ENCODE data around the gene LY6G5C.

The LY6G5C gene

DNA sequence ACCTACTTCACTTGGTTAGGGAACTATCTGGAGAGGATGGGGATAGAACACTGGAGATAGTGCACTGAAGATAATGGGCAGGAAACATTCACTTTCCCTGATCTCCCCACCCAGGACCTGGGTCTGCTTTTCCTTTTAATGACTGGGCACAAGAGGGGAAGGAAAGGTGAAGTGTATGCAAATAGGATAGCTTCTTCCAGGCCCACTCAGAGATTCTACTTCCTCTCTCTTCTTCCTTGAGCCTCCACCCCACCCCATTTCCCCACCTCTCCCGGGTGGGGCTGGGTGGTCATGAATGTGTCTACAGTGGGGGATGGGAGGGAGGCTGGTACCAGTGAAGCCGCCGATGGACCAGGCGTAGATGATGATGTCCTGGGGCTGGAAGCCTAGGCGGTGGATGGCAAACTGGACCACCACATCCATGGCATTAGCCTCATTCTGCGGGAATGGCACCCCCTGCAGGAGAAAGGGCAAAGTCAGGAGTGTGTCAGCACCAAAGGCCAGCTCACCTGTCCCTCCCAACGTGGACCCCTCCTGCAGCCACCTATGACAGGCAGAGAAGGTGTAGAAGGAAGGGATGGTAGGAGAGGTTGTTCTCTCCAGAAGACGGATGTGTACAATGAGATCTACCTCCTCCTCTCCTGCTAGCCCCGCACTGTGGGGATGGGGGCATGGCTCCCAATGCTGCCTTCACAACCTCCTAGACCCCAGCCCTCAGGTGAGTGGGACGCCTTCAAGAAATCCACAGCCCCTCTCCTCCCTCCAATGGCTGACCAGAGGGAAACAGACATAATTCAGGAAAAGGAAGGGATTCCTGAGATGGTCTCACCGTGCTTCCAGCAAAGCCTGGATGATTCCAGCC, 8.6 kb upstream of the LY6G5C start:
- DNase-seq = no peak

DNA sequence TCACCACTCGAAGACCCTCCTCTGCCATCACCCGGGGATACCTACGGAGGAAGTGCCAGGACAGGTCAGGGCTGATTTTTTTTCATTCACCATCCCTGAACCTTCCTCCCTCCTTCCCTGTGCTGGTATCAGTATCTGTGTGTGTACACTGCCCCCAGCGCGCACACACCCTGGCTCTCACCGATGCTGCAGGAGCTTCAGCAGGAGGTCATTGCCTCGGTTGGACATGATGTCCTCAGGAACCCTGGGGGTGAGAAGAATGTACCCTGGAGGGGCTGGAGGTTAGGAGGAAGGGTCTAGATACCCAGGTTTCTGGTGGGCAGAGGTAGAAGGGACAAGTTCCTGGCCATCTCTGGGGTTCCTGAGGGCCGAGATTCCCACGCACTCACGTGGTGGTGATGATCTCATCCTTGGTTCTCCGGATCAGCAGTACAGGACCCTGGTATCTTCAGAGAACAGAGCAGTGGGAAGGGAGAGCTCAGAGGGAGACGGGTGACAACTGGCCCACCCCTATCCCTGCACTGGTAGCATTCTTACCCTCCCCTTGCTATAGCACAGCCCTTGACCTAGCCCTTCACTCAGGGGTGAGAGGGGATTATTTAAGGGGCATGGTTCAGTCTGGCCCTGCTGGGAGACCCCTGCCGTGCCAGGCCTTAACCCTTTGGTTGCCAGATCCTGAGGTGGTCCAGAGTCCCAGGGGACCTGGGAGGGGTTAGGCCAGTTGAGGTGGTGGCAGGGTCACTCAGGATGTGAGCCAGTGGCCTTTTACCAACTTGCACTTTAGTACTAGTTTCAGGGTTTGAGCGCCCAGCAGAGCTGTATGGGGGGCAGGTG, 7.2 kb upstream of the LY6G5C start:
- DNase-seq = no peak

DNA sequence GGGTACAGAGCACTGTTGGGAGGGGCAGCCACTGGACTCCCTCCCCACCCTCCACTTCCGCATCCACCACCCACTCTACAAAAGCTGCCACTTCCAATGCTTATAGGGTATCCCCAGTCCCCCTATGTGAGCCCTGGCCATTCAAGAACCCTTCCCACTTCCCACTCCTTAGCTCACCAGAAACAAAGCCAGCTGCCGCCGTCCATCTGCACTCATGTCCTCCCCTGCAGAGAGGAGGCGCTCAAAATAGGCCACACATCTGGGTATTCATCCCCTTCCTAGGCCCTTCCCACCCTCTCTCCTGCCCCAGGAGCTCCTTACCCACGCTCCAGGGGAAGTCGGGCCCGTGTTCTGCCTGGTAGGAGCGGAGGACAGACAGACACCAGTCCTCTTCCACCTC, 6.5 kb upstream of the LY6G5C start:
- no peak for DNase-seq

DNA sequence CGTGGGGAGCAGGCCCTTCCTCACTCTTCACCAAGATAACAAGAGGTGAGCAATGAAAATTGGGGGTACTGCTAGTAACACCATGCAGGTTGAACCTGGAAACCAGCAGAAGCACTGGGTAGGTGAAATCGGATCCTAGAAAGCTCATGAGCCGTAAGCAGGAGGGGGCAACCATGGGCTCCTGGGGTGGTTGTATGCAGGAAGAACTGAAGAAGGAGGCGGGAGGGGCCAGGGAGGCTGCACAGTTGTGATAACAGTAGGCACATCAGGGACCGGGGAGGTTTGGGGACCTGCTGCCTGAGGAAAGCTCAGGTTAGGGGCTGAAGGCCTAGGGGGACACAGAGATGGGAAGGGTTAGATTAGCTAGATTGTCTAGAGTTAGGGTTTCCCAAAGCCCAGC, 5.6 kb upstream of the LY6G5C start:
- no peak for DNase-seq

DNA sequence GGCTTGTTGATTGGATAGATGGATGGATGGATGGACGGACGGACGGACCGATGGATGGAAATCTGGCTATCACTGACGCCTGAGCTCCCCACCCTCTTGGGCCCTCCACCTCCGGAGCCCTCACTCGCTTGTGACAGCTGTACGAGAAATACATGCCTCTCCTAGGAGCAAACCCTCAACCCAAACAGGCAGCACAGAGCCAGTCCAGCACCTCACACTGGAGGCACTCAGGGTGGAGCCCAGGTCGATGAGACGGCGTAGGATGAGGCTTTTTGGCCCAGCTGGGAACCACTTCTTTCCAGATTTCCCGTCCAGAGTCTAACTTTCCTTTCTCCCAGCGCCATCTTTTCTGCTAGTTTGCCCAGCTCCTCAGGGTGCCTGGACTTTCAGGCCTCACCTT, 2.7 kb upstream of the LY6G5C start:
- DNase-seq = no peak

DNA sequence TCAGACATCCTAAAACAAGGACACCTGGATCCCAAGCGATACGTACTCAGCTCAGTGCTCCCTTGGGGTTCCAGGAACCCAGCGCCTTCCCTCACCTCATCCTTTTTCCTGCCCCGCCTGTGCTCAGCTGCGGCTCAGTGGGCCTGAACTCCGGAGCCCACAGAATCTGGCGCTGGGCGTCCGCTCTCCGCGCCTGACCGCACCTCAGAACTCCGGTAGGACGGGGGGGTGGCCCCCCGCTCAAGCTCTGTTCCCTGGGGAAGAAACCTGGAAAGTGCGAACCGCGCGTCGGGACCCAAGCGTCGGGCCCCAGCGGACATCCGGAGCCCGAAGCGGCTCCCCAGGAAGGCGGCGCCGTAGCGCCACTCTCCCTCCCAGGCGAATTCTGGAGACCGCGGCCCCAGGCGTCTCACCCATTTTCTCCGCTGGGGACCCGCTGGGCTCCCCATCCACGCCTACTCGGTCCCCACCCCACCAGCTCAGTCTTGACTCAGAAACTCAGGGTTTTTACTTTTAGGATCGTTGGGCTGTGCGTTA, 336 bp upstream of the LY6G5C start:
- DNase-seq = peak in 1 of 2 experiments; percentile 3

DNA sequence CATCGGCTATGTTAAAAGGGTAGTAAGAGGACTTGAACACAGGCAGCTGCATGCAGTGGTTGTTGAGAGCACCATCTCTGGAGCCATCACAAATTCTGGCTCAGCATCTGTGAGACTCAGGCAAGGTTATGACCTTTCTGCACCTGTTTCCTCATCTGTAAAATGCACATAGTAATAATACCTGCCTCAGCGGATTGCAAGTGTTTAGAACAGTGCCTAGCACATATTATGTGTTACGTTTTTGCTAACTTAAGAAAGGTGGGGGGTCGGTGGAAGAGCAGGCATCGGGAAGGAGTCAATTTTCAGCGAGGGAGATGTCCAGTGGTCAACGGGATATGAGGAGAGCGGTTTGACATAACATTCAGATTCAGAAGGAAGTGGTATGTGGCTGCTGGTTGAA, 2.9 kb downstream of the LY6G5C start:
- no peak for DNase-seq

DNA sequence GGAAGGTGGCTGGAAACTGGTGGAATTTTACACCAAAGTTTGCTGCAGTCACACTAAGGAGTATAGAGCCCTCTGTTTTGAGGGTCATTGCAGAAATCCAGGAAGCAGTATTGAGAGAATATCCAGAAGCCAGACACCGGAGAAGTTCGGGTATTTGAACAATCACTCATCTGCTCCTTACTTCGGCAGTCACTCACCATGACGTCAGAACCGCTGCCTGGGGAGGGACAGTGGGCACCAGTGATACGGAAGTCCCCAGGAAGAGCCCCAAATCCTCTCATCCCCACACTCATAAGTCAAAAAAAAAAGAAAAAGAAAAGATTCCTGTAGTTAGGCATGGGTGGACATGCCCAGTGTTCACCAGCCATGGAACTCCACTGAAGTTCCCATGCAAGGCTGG, 4.0 kb downstream of the LY6G5C start:
- DNase-seq = no peak

DNA sequence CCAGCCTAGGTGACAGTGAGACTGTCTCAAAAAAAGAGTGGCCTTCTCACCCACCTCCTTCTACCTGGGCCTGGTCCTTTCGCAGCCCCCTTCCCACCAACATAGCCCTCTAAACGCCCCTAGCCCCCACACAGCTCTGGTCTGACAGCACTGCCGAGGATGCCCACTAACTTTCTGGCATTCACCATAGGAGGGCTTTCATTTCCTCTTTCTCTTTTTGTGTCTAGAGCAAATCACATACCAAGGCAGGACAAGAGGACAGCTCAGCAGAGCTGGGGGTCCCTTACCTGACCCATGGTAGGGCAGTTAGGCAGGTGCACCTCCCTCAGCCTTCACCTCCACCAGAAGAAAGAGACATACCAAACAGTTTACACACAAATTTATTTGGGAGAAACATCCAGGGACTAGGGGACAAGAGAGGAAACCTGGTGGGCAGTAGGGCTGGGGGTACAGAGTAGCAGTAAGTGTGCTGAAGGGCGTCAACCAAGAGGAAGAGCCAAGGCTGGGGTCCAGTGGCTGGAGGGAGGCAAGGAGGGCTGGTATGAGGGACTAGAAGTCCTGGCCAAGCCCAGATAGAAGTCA, 4.5 kb downstream of the LY6G5C start:
- no peak for DNase-seq

DNA sequence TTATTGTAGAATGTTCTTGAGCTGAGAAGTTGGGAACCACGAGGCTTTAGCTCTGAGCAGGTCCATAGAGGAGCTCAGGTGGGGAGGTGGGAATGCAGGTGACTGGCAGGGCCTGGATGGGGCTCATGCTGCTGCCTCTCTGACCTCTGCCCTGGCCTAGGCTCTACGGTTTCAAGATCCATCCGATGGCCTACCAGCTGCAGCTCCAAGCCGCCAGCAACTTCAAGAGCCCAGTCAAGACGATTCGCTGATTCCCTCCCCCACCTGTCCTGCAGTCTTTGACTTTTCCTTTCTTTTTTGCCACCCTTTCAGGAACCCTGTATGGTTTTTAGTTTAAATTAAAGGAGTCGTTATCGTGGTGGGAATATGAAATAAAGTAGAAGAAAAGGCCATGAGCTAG, 11.2 kb downstream of the LY6G5C start, which contains the start of gene LY6G5B:
Gene LY6G5B (plus strand): TSS at position 301 of the 400 bp plus-strand sequence. CDS start 975 bp downstream, outside the sequence.
- DNase-seq = no peak

DNA sequence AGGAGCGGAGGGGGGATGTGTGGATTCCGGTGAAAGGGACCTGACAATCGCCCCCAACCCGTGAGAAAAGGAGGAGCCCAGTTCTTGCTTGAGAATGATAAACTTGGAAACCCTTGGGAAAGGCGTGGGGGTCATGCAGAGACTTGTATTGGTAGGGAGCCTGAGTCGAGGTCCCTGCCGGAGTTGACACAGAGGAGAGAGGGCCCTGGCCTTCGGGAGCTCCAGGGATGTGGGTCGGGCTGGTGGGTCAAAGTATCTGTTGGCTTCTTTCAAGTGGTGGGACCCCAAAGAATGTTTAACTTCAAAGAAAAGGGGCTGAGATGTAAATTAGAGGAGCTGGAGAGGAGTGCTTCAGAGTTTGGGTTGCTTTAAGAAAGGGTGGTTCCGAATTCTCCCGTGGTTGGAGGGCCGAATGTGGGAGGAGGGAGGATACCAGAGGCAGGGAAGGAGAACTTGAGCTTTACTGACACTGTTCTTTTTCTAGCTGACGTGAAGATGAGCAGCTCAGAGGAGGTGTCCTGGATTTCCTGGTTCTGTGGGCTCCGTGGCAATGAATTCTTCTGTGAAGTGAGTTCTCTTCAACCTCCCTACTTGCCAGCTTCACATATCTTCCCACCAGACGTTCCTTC, 14.4 kb downstream of the LY6G5C start:
- no peak for DNase-seq

DNA sequence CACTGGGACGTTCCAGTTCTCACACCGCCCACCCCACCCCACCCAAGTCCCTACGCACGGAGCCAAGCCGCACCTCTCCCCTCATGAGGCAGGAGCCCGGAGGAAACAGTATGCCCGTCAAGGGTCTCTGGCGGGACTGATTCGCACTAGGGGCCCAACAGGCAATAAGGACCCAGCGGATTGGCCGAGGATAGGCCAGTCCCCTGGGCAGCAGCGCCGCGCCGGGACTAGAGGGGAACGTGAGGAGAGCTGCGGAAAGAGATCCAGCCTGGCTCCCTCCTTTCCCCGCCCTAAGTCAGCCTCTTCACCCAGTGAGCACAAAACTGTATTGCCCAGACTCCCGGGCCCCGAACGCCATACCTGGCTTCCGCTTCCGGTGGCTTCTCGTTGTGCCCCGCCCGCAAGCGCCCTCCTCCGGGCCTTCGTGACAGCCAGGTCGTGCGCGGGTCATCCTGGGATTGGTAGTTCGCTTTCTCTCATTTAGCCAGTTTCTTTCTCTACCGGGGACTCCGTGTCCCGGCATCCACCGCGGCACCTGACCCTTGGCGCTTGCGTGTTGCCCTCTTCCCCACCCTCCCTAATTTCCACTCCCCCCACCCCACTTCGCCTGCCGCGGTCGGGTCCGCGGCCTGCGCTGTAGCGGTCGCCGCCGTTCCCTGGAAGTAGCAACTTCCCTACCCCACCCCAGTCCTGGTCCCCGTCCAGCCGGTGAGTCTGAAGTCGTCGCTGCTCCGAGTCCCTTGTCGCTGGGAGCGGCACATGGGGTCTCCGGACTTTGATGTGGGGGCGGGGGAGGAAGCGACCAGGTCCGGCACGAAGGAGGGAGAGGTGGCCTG, 15.1 kb downstream of the LY6G5C start, which contains the start of gene CSNK2B:
Gene CSNK2B (plus strand): TSS at position 580 of the 836 bp plus-strand sequence. CDS start 752 bp downstream, outside the sequence.
- DNase-seq = peak; percentile 84 to 95

DNA sequence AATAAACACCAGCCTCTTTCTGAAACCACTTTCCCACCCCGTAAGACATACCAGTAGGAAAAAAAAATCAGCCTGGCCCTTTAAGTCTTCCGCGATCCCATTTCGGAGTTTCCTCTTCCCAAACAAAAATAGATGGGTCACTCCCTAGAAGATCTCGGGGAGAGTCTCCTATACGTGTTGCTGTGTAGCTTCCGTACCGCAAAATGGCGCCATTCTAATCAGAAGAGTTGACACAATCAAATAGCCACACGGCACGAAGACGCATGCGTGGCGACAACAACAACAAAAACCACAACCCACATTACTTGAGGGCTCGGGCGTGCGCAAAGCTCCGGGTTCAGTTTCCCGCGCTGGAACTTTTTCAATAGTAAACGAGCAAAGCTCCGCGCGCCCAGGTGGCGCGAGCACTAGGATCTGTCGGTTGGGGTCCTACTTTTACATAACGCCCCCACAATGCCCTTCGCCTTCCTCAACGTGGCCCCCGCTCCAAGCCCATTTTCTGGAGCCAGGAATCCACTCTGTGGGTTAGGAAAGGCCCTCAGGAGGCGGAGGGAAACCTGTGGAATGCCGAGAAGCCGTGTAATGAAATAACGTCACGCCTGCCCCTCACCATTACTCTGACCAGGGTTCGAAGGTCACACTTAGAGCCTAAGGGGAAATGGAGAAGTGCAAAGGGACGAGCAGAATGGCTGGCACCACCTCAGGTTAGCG, 15.9 kb downstream of the LY6G5C start, which contains the start of gene GPANK1:
Gene GPANK1 (minus strand): TSS at position 208 of the 711 bp plus-strand sequence. CDS start 519 bp downstream, outside the sequence.
- peak; percentile 59 to 71 for DNase-seq

DNA sequence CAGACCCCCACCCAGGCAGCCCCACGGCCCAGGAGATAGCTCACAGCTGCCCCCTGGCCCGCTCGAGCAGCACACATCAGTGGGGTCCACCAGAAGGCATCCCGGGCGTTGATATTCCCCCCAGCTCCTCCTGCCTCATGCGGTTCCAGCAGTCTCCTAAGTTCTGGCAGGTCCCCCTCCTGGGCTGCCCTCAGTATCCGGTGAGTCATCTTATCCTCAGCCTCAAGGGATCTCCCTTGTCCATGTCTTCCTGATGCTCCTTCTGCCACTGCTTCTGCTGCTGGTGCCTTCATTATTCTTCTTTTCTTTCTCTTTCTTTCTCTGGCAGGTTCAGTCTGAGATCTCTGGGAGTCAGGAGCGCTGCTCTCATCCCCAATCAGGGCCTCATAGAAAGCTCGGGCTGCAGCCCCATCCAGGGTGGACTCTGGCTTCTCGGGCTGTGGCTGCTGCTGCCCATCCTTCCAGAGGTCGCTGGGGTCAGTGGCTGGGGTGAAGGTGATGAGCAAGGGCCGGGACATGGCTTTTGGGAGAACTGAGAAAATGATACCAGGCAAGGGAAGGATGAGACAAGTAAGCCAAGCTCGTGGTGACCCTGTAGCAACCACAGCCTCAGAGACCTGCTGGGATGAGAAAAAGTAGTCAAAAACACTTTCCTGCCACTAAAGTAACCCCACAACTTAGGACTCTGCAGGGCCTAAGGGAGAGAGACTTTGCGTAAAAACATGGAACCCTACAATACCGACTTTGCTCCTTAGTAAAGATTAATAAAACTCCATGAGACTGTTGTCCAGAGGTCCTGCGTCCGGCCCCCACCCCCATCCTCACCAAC, 16.7 kb downstream of the LY6G5C start:
- no peak for DNase-seq

DNA sequence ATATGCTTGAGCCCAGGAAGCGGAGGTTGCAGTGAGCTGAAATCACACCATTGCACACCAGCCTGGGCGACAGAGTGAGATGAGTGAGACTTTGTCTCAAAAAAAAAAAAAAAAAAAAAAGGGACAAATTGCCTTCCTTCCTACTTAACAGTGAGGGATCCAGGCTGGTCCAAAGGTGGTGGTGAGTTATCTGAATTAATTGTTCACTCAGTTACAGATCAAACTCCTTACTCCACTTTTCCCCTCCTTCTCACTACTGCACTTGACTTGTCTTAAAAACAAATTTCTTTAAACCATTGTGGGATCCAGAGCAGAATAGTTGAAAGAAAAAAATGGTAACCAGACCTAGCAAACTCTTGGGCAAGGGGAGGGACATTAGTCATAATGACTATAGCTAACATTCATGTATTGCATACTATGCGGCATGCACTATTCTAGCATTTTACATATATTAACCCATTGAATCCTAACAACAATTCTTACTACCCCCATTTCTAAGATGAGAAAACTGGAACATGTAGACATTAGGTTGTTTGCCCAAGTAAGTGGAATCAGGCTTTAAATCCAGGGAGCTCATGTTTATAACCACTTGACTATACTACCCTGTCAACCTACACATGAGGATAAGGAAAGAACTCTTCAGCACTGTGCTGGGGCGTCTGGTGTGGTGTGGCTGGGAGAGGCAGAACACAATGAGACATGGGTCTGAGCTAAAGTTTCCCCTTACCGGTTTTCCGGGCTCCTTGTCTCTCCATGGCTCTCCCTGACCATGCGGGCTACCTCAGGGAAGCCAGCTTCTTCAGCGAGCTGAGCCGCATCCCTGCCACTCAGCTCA, 17.5 kb downstream of the LY6G5C start:
- no peak for DNase-seq

DNA sequence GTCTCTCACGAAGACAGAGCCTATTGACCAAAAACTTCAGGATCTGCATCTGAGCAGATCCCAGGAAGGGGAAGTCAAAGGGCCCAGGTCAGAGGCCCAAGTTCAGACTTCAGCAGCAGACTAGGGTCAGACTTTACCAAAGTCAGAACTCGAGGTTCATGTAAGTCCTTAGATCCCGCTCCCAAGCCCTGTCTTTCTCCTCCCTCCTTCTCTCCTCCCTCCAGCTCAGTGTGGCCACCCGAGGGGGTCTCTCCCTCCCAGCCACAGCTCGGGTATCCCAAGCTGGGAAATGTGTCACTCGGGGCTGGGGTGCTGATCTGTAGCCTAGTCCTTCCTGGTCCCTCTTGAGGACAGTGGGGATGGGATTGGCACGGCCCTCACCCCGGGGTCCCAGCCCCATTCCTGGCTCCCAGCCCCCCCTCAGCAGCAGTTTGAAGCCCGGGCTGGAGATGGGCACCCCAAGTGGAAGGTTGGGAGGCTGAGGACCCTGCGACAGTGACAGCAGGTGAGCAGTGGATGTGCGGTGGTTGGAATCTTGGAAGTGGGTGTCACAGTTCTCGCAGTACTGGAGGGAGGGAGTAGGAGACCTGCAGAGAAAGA, 18.6 kb downstream of the LY6G5C start:
- no peak for DNase-seq

DNA sequence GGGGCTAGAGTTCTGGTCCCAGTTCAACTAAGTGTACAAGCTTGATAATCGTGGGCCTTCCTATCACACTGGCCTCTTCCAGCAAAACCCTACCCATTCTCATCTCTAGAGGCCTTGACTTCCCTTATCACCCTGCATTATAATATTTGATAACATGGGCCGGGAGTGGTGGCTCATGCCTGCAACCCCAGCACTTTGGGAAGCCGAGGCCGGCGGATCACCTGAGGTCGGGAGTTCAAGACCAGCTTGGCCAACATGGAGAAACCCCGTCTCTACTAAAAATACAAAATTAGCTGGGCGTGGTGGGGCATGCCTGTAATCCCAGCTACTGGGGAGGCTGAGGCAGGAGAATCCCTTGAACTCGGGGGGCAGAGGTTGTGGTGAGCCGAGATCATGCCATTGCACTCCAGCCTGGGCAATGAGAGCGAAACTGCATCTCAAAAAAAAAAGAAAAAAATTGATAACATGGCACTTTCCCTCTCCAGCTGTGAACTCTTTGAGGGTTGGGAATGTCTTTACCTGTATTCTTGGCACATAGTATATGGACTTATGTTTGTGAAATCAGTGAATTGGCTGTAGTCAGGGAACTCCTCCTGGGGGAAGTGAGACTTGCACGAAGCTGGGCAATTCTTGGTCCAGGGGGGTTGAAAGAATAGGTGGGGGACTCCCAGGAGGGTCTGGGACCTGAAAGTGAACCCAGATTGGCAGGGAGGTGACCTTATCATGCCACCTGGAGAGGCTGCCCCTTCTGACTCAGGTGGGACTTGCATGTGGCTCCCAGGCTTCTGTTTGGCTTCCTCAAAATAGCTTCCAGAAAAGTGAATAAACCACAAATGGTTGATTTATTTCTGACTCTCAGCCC, 19.4 kb downstream of the LY6G5C start:
- no peak for DNase-seq

Measured in NCI-H187 (cell line).